Ascending aorta (tissue), 2 donors: ENCODE measurements around the gene CREM. TPM values are rescaled to one million over a fixed set of nuclear protein-coding genes. Genes with fewer than 3 reads are reported as not detected.

ENCODE experiments used
- DNase-seq, 2 donors: peaks; one replicate each; pipeline ENCODE4 v3.0.0-alpha.2; 2019; ENCODE audit warnings: low spot score in 2 of 2
- H3K27ac ChIP-seq, 2 donors: fragments of 200-600 bp; sonication (generic); one replicate each; pipeline ENCODE4 v1.5.1; 2016 to 2017; ENCODE audit warnings: mild to moderate bottlenecking in 1 of 2
- H3K27me3 ChIP-seq: fragments of 200-600 bp; sonication (generic); one replicate; pipeline ENCODE4 v1.5.1; 2017
- H3K36me3 ChIP-seq, 2 donors: fragments of 200-600 bp; sonication (generic); one replicate each; pipeline ENCODE4 v1.5.1; 2016
- H3K4me1 ChIP-seq, 2 donors: fragments of 200-600 bp; sonication (generic); one replicate each; pipeline ENCODE4 v1.5.1; 2016 to 2017; ENCODE audit warnings: mild to moderate bottlenecking in 1 of 2
- H3K4me3 ChIP-seq, 2 donors: fragments of 200-600 bp; sonication (generic); one replicate each; pipeline ENCODE4 v1.5.1; 2016 to 2017; ENCODE audit warnings: mild to moderate bottlenecking in 1 of 2
- H3K9me3 ChIP-seq, 2 donors: fragments of 200-600 bp; sonication (generic); one replicate each; pipeline ENCODE4 v1.5.1; 2016
- intact Hi-C: fragments of 100-400 bp; cut with DNase I; formaldehyde crosslinking; loops from one replicate; pipeline ENCODE4 v1.15.1; 2023
- total RNA-seq: library from RNA; depleted of rRNA; stranded (reverse); fragments of >200 nt; gene quantifications from one replicate; pipeline ENCODE4 v1.1.0, GENCODE V29; 2016
- TF ChIP-seq, protein P1 (sequence below), 3 experiments: fragments of 200-600 bp in 2 of 3; fragments of 450-650 bp in 1 of 3; sonication (generic) in 2 of 3; IDR thresholded peaks; one replicate each; pipeline ENCODE4 v1.5.1; 2016 to 2019; ENCODE audit warnings: antibody characterized with exemption in 3 of 3, mild to moderate bottlenecking in 1 of 3, moderate library complexity in 1 of 3

CREM gene
- total RNA-seq, 1 donor from 2014 or later, result 14.9 TPM

DNA sequence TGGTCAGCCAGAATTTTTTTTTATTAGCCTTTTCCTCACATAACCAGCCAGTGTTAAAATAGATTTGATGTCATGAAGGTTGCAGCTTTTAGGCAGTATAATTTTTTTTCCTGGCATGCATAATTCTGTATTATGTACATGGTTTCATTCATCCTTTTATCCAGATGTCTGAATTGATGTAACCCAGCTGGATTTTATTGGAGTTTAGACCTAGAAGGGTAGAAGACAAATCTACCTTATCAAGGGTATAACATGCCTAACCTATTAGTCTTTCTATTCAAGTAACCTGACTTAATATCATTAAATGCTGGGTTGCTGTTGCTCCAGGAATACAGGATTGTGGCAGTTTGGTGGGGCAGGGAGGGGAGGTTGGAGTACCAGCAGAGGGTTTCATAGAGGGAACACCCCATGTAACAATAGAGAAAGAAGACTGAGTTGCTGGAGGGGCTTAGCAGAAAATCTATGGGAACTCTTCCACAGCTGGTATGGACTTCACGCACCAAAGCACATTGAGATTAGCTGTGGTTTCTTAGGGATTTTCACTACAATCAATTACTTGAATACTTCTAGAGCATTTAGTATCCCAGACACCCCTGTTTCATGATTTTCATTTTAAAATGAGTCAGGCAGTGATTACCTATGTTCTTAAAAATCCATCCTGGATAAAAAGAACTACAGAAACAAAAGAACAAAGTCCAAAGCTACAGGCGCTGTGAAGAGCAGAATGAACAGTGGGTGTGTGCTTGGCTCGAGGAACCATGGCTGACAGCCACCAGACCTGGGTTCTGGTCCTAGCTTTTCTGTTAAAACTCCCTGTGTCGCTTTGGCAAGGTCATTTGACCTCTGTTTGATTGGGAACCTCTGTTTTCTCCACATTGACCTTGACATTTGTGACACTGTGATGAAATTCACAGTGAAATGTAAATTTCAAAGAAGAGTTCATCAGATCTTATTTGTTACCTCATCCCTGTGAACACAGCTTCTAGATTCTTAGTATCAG is 93.5 kb downstream of the CREM start:
- intact Hi-C loops, result no loop called here
- H3K27ac ChIP-seq, result no peak overlapping the region

DNA sequence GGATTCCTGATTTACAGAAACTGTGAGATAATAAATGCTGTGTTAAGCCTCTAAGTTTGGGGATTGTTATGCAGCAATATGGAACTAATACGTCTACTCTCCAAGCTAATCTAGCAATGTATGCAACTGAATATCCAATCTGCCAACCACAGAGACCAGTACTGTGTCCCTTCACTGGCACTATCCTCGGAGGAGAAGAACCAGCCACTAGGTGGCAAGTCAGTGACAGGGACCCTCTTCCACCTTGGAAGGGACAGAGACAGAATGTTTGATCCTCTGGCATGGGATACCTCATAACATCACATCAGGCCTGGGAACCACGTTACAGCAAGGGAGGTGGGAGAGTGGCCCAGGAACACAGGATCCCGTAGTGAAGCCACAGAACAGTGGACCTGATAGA is 96.4 kb downstream of the CREM start:
- intact Hi-C loops, result no loop called here
- no peak overlapping the region for H3K4me3 ChIP-seq
- H3K27ac ChIP-seq, result no peak overlapping the region
- H3K9me3 ChIP-seq, result no peaks in the 10 kb centered on the region
- DNase-seq, result no peak
- TF ChIP-seq, protein P1, sequence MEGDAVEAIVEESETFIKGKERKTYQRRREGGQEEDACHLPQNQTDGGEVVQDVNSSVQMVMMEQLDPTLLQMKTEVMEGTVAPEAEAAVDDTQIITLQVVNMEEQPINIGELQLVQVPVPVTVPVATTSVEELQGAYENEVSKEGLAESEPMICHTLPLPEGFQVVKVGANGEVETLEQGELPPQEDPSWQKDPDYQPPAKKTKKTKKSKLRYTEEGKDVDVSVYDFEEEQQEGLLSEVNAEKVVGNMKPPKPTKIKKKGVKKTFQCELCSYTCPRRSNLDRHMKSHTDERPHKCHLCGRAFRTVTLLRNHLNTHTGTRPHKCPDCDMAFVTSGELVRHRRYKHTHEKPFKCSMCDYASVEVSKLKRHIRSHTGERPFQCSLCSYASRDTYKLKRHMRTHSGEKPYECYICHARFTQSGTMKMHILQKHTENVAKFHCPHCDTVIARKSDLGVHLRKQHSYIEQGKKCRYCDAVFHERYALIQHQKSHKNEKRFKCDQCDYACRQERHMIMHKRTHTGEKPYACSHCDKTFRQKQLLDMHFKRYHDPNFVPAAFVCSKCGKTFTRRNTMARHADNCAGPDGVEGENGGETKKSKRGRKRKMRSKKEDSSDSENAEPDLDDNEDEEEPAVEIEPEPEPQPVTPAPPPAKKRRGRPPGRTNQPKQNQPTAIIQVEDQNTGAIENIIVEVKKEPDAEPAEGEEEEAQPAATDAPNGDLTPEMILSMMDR (IDR thresholded peaks at IDR 0.05), result no peak
- no peaks in the 10 kb centered on the region for H3K27me3 ChIP-seq
- no peaks in the 10 kb centered on the region for H3K4me1 ChIP-seq
- H3K36me3 ChIP-seq, result no peaks in the 10 kb centered on the region

More for the DNA sequence above, 93.5 kb downstream of the CREM start:
- no peaks in the 10 kb centered on the region for H3K4me1 ChIP-seq
- no peaks in the 10 kb centered on the region for H3K27me3 ChIP-seq
- H3K4me3 ChIP-seq, result no peak overlapping the region
- DNase-seq, result no peak
- no peaks in the 10 kb centered on the region for H3K36me3 ChIP-seq
- TF ChIP-seq, protein P1 (IDR thresholded peaks at IDR 0.05), result no peak
- no peaks in the 10 kb centered on the region for H3K9me3 ChIP-seq

DNA sequence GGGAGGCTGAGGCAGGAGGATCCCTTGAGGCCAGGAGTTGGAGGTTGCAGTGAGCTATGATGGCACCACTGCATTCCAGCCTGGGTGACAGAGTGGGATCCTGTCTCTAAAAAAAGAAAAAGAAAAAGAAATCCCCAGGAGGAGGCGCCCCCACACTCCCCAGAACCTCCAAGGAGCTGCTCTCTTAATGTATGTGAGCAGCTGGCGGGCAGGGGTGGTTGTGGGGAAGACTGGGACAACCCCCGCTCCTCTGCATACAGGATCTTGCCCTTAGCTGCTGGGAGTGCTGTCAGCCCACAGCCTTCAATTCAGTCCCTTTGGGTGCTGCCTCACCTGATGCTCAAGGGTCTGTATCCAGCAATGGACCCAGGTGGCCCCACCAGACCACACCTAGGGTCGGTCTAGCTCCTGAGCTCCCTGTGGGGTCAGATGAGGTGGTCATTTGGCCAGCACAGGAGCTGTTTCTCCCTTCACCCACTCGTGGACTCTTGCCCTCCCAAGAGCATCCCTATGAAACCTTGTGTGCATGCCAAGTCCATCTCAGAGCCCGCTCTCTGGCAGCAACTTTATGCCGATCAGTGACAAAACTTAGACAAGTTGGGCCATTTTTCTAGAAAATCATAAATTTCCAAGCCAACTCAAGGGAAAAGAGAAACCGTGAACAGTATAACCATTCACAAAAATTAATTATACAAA is 97.5 kb downstream of the CREM start:
- no peaks in the 10 kb centered on the region for H3K4me1 ChIP-seq
- H3K9me3 ChIP-seq, result no peaks in the 10 kb centered on the region
- H3K27ac ChIP-seq, result no peak overlapping the region
- intact Hi-C loops, result no loop called here
- no peaks in the 10 kb centered on the region for H3K36me3 ChIP-seq
- no peaks in the 10 kb centered on the region for H3K27me3 ChIP-seq
- TF ChIP-seq, protein P1 (IDR thresholded peaks at IDR 0.05), result no peak
- no peak overlapping the region for H3K4me3 ChIP-seq
- DNase-seq, result no peak

GRCh38 chr10:35225204-35225603 is 98.6 kb downstream of the CREM start:
- H3K36me3 ChIP-seq, result no peaks in the 10 kb centered on the region
- TF ChIP-seq, protein P1 (IDR thresholded peaks at IDR 0.05), result no peak
- intact Hi-C loops, result no loop called here
- no peak overlapping the region for H3K4me3 ChIP-seq
- DNase-seq, result no peak
- no peaks in the 10 kb centered on the region for H3K9me3 ChIP-seq
- no peak overlapping the region for H3K27ac ChIP-seq
- no peaks in the 10 kb centered on the region for H3K4me1 ChIP-seq
- H3K27me3 ChIP-seq, result no peaks in the 10 kb centered on the region

- TF ChIP-seq, protein P1 (IDR thresholded peaks at IDR 0.05), result no peak
- no peaks in the 10 kb centered on the region for H3K36me3 ChIP-seq
- H3K4me3 ChIP-seq, result no peak overlapping the region
- intact Hi-C loops, result no loop called here
- H3K27me3 ChIP-seq, result no peaks in the 10 kb centered on the region
- H3K27ac ChIP-seq, result no peak overlapping the region
- DNase-seq, result no peak
- no peaks in the 10 kb centered on the region for H3K9me3 ChIP-seq
- H3K4me1 ChIP-seq, result no peaks in the 10 kb centered on the region
These were observed 99.9 kb downstream of the CREM start for GRCh38 chr10:35226507-35226906.
